ENCODE results near the gene HLA-DMB.
A peak's percentile ranks its signal among the peaks of the same experiment; 100 is the strongest.

Gene HLA-DMB

DNA sequence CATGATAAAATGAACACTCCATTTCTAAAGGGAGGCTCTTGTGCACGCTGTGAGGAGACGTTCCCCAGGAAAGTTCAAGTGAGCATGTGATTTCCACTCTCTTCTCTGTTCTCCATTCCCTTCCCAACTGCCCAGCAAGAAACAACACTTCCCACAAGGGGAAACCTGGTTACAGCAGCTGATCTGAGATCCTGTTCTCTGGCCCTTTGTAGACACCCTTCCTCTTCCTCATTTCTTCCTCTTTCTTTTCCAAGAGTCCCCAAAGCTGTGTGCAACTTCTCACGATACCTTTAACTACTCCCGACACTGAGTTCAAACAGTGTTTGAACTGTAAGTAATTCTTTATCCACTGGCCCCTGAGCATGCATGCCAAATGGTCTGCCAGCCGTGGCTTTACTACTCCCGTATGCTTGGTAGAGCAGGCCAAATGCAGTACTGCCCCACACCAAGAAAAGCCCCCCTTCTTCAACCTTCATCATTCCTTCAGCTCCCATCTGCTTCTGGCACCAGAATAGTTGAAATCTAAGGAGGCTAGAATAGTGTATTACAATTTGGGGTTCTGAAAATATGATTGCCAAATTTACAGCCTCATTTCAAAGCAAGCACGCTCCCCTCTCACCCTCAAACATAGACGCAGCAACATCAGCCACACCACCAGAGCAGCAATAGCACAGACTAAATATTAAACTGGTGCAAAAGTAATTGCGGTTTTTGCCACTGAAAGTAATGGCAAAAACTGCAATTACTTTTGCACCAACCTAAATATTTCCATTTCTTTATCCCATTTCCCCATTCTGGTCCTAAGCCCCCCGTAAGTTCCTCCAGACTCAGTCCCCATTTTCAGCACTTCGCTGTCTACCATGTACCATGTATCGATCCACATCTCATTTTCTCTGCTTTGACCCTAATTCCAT lies 4.3 kb downstream of the HLA-DMB start:
- Histone ChIP-seq H3K27ac (ENCODE audit: low read length) (no peak overlapping the region), H3K4me3 (ENCODE audit: low read length) (no peak overlapping the region), H3K4me1 (ENCODE audit: control insufficient read depth, insufficient read depth, low read length) (no peaks in the 10 kb centered on the region), H3K27me3 (ENCODE audit: control insufficient read depth, insufficient read depth, low read length) (no peaks in the 10 kb centered on the region), H3K36me3 (ENCODE audit: control insufficient read depth, insufficient read depth, low read length) (no peaks in the 10 kb centered on the region), H3K9me3 (ENCODE audit: control insufficient read depth, insufficient read depth, low read length) (no peaks in the 10 kb centered on the region)
- WGBS (ENCODE audit: insufficient coverage, insufficient read length): no CpG with 5 or more reads among the region's 12 CpGs
- no peak for DNase-seq (ENCODE audit: low read depth, low spot score)

DNA sequence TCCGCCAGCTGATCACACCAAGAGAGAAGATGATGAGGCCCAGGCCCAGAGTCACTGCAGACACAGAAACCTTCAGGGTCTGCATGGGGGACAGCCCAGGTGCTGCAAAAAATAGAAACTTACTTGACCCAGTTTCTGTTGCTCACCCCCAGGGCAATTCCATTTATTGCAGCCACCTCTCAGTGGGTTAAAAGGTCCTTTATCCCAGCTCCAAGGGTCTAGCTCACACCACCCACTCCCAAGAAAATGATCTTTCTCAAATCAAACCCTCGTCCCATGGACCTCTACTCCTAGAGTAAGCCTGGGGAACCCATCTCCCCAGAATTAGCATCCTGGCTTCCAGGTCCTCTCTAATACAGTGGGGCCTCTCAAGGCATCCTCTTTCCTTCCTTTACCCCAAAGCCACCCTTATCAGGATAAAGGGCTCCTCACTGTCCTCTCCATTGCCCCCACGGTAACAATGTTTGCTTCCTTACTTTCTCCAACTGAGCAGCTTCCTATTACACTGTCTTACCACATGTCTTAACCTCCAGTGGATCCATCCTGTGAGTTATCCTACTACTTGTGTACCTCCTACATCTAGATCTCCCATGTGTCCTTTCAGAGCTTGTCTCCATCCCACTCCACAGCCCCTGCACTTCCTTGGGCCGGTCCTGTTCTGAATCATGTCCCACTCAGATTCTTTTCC lies 5.1 kb downstream of the HLA-DMB start:
- H3K27me3 ChIP-seq (ENCODE audit: control insufficient read depth, insufficient read depth, low read length): no peaks in the 10 kb centered on the region
- no CpG with 5 or more reads among the region's 4 CpGs for WGBS (ENCODE audit: insufficient coverage, insufficient read length)
- H3K36me3 ChIP-seq (ENCODE audit: control insufficient read depth, insufficient read depth, low read length): no peaks in the 10 kb centered on the region
- no peaks in the 10 kb centered on the region for H3K9me3 ChIP-seq (ENCODE audit: control insufficient read depth, insufficient read depth, low read length)
- no peak for DNase-seq (ENCODE audit: low read depth, low spot score)
- H3K27ac ChIP-seq (ENCODE audit: low read length): no peak overlapping the region
- no peaks in the 10 kb centered on the region for H3K4me1 ChIP-seq (ENCODE audit: control insufficient read depth, insufficient read depth, low read length)
- no peak overlapping the region for H3K4me3 ChIP-seq (ENCODE audit: low read length)

DNA sequence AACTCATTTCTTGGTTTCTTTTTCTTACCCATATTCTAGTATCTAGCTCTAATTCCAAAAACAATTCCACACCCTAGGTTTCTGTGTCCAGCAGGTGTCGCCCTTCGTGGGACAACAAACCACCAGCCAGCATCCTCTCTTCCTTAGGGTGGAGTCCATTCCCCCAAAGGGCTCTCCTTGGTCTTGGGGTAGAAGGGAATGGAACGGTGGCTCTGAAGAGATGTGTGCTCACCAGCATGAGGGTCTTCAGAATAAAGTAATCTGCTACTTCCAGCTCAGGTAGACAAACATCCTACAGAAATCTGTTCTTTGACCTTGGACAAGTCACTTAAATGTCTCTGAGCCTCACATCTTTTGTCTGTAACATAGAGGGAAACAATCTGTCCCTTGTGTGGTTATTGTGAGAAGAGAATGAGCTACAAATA lies 7.2 kb downstream of the HLA-DMB start:
- Histone ChIP-seq H3K4me3 (ENCODE audit: low read length) (no peak overlapping the region), H3K27ac (ENCODE audit: low read length) (no peak overlapping the region), H3K27me3 (ENCODE audit: control insufficient read depth, insufficient read depth, low read length) (no peaks in the 10 kb centered on the region), H3K36me3 (ENCODE audit: control insufficient read depth, insufficient read depth, low read length) (no peaks in the 10 kb centered on the region), H3K4me1 (ENCODE audit: control insufficient read depth, insufficient read depth, low read length) (no peaks in the 10 kb centered on the region), H3K9me3 (ENCODE audit: control insufficient read depth, insufficient read depth, low read length) (no peaks in the 10 kb centered on the region)
- DNase-seq (ENCODE audit: low read depth, low spot score): peak; percentile 50
- WGBS (ENCODE audit: insufficient coverage, insufficient read length): no CpG with 5 or more reads among the region's 3 CpGs

DNA sequence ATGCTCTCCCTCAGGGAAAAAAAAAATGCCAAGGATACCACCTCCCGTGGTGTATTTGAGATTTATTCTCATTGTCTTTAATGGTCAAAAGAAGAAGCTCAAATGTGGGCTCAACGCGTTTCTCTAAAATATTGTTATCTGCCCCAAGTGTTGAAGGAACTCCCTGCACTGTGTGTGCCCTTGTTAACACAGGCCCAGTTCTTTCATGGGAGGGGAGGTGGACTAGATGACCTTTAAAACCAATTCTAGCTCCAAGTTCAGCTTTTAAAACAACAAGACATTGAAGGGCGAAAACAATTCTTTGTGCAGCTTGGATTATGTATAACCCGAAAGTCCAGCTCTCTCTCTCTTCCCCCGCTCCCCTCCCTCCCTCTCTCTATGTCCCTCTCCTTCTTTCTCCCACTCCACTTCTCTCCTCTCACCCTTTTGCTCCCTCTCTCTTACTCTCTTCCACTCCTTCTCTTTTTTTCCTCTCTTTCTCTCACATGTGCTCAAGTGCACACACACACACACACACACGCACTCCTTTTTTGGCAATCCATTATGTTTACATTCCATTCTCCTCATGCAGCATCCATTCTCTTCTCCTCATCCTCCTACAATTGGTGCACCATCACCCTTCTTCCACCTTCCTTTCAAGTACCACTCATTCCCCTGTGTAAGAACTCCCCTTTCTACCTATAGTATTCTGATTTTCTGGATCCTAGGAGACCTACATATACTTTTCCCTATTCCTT lies 8.5 kb downstream of the HLA-DMB start:
- no peak overlapping the region for H3K4me3 ChIP-seq (ENCODE audit: low read length)
- H3K27ac ChIP-seq (ENCODE audit: low read length): no peak overlapping the region
- WGBS (ENCODE audit: insufficient coverage, insufficient read length): no CpG with 5 or more reads among the region's 7 CpGs
- H3K4me1 ChIP-seq (ENCODE audit: control insufficient read depth, insufficient read depth, low read length): no peaks in the 10 kb centered on the region
- DNase-seq (ENCODE audit: low read depth, low spot score): no peak
- H3K27me3 ChIP-seq (ENCODE audit: control insufficient read depth, insufficient read depth, low read length): no peaks in the 10 kb centered on the region
- H3K36me3 ChIP-seq (ENCODE audit: control insufficient read depth, insufficient read depth, low read length): no peaks in the 10 kb centered on the region
- no peaks in the 10 kb centered on the region for H3K9me3 ChIP-seq (ENCODE audit: control insufficient read depth, insufficient read depth, low read length)

DNA sequence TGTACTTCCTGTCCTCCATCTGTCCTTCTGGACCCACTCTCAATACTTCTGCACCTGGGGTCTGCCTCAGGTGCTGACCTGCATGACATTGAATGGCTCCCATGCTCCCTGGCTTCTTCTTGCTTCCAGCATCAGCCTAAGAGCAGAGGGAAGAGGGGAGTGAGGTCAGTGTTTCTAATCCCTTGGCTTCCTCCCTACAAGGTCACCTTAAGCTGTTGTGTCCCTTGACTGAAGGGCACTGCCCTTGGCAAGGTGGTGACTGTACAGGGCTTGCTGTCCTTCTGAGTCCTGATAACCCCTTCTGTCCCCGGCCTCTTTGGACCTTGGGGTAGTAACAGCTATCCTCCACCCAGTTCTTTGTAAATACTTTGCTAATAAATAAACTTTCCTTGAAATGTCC lies 9.6 kb downstream of the HLA-DMB start:
- Histone ChIP-seq H3K4me3 (ENCODE audit: low read length) (no peak overlapping the region), H3K27me3 (ENCODE audit: control insufficient read depth, insufficient read depth, low read length) (no peaks in the 10 kb centered on the region), H3K4me1 (ENCODE audit: control insufficient read depth, insufficient read depth, low read length) (no peaks in the 10 kb centered on the region), H3K36me3 (ENCODE audit: control insufficient read depth, insufficient read depth, low read length) (no peaks in the 10 kb centered on the region), H3K27ac (ENCODE audit: low read length) (no peak overlapping the region), H3K9me3 (ENCODE audit: control insufficient read depth, insufficient read depth, low read length) (no peaks in the 10 kb centered on the region)
- no CpG with 5 or more reads among the region's 1 CpG for WGBS (ENCODE audit: insufficient coverage, insufficient read length)
- no peak for DNase-seq (ENCODE audit: low read depth, low spot score)

DNA sequence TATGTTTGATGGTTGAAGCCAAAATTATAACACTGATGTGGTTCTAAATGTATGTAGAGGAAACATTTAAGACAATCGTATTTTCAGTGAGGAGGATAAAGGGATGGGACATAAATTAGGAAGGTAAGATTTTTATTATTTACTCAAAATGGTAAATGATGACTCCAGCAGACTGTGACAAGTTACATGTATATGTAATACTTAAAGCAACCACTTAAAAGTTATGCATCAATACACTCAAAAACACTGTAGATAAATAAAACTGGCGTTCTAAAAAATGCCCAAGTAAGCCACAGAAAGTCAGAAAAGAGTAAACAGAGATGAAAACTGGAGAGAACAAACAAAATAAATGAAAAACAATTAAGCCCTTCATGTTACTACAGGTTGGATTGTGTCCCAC lies 18.7 kb downstream of the HLA-DMB start:
- no CpG with 5 or more reads among the region's 2 CpGs for WGBS (ENCODE audit: insufficient coverage, insufficient read length)
- no peaks in the 10 kb centered on the region for H3K4me1 ChIP-seq (ENCODE audit: control insufficient read depth, insufficient read depth, low read length)
- H3K9me3 ChIP-seq (ENCODE audit: control insufficient read depth, insufficient read depth, low read length): no peaks in the 10 kb centered on the region
- no peak overlapping the region for H3K27ac ChIP-seq (ENCODE audit: low read length)
- no peak for DNase-seq (ENCODE audit: low read depth, low spot score)
- H3K36me3 ChIP-seq (ENCODE audit: control insufficient read depth, insufficient read depth, low read length): no peaks in the 10 kb centered on the region
- no peak overlapping the region for H3K4me3 ChIP-seq (ENCODE audit: low read length)
- H3K27me3 ChIP-seq (ENCODE audit: control insufficient read depth, insufficient read depth, low read length): no peaks in the 10 kb centered on the region

DNA sequence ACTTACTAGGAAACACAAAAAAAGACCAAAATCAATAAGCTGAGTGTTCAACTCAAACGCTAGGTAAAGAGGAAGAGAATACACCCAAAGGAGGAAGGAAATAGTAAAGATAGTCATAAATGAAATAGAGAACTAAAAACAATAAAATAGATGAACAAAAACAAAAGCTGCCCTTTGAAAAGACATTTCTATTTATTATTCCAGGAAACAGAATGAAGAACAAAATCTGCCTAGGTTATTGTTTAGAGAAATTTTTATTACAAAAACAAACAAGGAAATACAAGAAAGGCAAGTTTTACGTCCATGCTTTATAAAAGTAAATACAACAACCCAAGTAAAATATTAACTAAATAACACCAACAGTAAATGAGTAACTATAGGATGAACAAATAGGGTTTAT lies 20.1 kb downstream of the HLA-DMB start:
- Histone ChIP-seq H3K27ac (ENCODE audit: low read length) (no peak overlapping the region), H3K4me3 (ENCODE audit: low read length) (no peak overlapping the region), H3K27me3 (ENCODE audit: control insufficient read depth, insufficient read depth, low read length) (no peaks in the 10 kb centered on the region), H3K9me3 (ENCODE audit: control insufficient read depth, insufficient read depth, low read length) (no peaks in the 10 kb centered on the region), H3K4me1 (ENCODE audit: control insufficient read depth, insufficient read depth, low read length) (no peaks in the 10 kb centered on the region), H3K36me3 (ENCODE audit: control insufficient read depth, insufficient read depth, low read length) (no peaks in the 10 kb centered on the region)
- no CpG with 5 or more reads among the region's 2 CpGs for WGBS (ENCODE audit: insufficient coverage, insufficient read length)
- no peak for DNase-seq (ENCODE audit: low read depth, low spot score)

DNA sequence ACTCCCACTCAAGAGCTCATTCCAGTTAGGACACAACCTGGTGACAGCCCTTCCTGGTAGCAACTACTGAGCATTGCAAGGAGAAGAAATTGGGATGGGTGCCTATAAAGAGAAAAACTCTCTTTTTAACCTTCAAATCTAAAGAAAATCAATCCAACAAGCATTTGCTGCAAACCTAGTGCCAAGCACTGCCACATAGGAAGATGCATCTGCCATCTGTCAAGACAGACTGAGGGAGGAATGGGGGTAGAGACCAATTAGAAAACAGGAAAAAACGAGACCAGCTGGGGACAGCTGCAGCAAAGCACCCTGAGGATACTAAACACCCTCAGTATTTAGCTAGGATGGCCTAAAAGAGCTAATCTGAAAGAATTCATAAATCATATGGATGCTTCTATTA lies 27.9 kb downstream of the HLA-DMB start:
- DNase-seq (ENCODE audit: low read depth, low spot score): no peak
- WGBS (ENCODE audit: insufficient coverage, insufficient read length): no CpG with 5 or more reads among the region's 1 CpG
- H3K4me1 ChIP-seq (ENCODE audit: control insufficient read depth, insufficient read depth, low read length): no peaks in the 10 kb centered on the region
- H3K27ac ChIP-seq (ENCODE audit: low read length): no peak overlapping the region
- no peaks in the 10 kb centered on the region for H3K36me3 ChIP-seq (ENCODE audit: control insufficient read depth, insufficient read depth, low read length)
- no peaks in the 10 kb centered on the region for H3K27me3 ChIP-seq (ENCODE audit: control insufficient read depth, insufficient read depth, low read length)
- no peak overlapping the region for H3K4me3 ChIP-seq (ENCODE audit: low read length)
- no peaks in the 10 kb centered on the region for H3K9me3 ChIP-seq (ENCODE audit: control insufficient read depth, insufficient read depth, low read length)

DNA sequence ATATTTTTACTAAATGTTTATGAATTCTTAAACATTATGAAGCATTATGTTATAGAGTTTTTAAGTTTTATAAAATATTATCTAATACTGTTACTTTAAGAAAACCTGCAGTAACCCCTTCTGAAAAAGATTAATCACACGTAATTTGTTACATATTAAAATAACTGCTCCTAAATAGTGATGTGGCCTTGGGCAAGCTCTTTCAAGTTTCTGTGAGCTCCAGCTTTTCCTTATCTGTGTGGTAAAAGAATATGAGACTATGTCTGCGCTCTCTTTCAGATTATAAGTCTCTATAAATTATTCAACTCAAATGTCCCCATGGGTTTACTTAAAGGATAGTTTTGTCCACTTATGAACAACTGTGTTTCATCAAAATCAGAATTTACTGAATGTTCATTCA lies 31.9 kb downstream of the HLA-DMB start:
- Histone ChIP-seq H3K4me3 (ENCODE audit: low read length) (no peak overlapping the region), H3K4me1 (ENCODE audit: control insufficient read depth, insufficient read depth, low read length) (no peaks in the 10 kb centered on the region), H3K27me3 (ENCODE audit: control insufficient read depth, insufficient read depth, low read length) (no peaks in the 10 kb centered on the region), H3K9me3 (ENCODE audit: control insufficient read depth, insufficient read depth, low read length) (no peaks in the 10 kb centered on the region), H3K27ac (ENCODE audit: low read length) (no peak overlapping the region), H3K36me3 (ENCODE audit: control insufficient read depth, insufficient read depth, low read length) (no peaks in the 10 kb centered on the region)
- no CpG with 5 or more reads among the region's 2 CpGs for WGBS (ENCODE audit: insufficient coverage, insufficient read length)
- no peak for DNase-seq (ENCODE audit: low read depth, low spot score)

DNA sequence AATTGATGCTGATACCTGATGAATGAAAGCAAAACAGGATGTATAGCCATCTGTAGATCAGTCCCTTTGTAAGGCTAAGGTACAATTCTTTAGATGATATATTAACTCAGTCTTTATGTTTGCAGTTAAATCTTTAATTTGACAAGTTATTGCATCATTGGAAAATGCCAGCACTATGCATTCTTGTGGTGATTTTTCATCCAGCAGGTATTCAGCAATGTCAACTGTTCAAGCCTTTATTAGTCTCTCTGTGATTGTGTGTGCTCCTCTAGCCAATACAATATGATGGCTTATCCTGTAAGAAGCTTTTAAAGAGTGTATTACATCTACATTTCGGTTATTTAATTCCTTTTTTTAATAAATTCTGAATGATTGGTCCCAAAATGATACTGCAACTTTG lies 34.3 kb downstream of the HLA-DMB start:
- no peak overlapping the region for H3K4me3 ChIP-seq (ENCODE audit: low read length)
- H3K4me1 ChIP-seq (ENCODE audit: control insufficient read depth, insufficient read depth, low read length): no peaks in the 10 kb centered on the region
- no peaks in the 10 kb centered on the region for H3K9me3 ChIP-seq (ENCODE audit: control insufficient read depth, insufficient read depth, low read length)
- no peaks in the 10 kb centered on the region for H3K27me3 ChIP-seq (ENCODE audit: control insufficient read depth, insufficient read depth, low read length)
- no peak for DNase-seq (ENCODE audit: low read depth, low spot score)
- no peaks in the 10 kb centered on the region for H3K36me3 ChIP-seq (ENCODE audit: control insufficient read depth, insufficient read depth, low read length)
- WGBS (ENCODE audit: insufficient coverage, insufficient read length): no CpG with 5 or more reads among the region's 1 CpG
- no peak overlapping the region for H3K27ac ChIP-seq (ENCODE audit: low read length)
